Measurements from ENCODE around the gene MAGED2. TPM values are rescaled to one million over a fixed set of nuclear protein-coding genes. Genes with fewer than 3 reads are reported as not detected.

Gene MAGED2
- total RNA-seq, 1 donor from 2014 or later: 247 TPM

- peaks cover 3% of the 10 kb centered on the region for H3K4me1 Mint-ChIP-seq (ENCODE audit: low read depth)
- H3K27ac Mint-ChIP-seq: peak overlapping the region; percentile 76
- no peaks in the 10 kb centered on the region for H3K36me3 Mint-ChIP-seq (ENCODE audit: insufficient read depth)
- H3K9me3 Mint-ChIP-seq (ENCODE audit: low read depth): peaks cover 10% of the 10 kb centered on the region
- peaks cover 2% of the 10 kb centered on the region for H3K27me3 Mint-ChIP-seq
- no peak for TF ChIP-seq CTCF (IDR thresholded peaks at IDR 0.05; ENCODE audit: unreplicated experiment)
- DNase-seq (ENCODE audit: low spot score, unreplicated experiment): no peak
- no peak overlapping the region for H3K4me3 Mint-ChIP-seq (ENCODE audit: low read depth)
These were observed 12.8 kb upstream of the MAGED2 start for GRCh38 chrX:54794795-54795194.

GRCh38 chrX:54798137-54798536, 9.4 kb upstream of the MAGED2 start, which contains the start of gene ITIH6:
Gene ITIH6, minus strand, starts transcription at chrX:54798255. Its CDS starts 45 bp downstream, at chrX:54798210.
- peaks cover 7% of the 10 kb centered on the region for H3K9me3 Mint-ChIP-seq (ENCODE audit: low read depth)
- peaks cover 8% of the 10 kb centered on the region for H3K4me1 Mint-ChIP-seq (ENCODE audit: low read depth)
- H3K27me3 Mint-ChIP-seq: peaks cover 2% of the 10 kb centered on the region
- no peak within 1 kb of the TSS for H3K27ac Mint-ChIP-seq
- no peak for TF ChIP-seq CTCF (IDR thresholded peaks at IDR 0.05; ENCODE audit: unreplicated experiment)
- no peaks in the 10 kb centered on the region for H3K36me3 Mint-ChIP-seq (ENCODE audit: insufficient read depth)
- DNase-seq (ENCODE audit: low spot score, unreplicated experiment): no peak
- H3K4me3 Mint-ChIP-seq (ENCODE audit: low read depth): no peak within 1 kb of the TSS

- Mint-ChIP-seq H3K27ac (no peak overlapping the region), H3K27me3 (peaks cover 2% of the 10 kb centered on the region), H3K36me3 (ENCODE audit: insufficient read depth) (no peaks in the 10 kb centered on the region), H3K4me3 (ENCODE audit: low read depth) (no peak overlapping the region), H3K9me3 (ENCODE audit: low read depth) (peaks cover 7% of the 10 kb centered on the region), H3K4me1 (ENCODE audit: low read depth) (peaks cover 12% of the 10 kb centered on the region)
- no peak for DNase-seq (ENCODE audit: low spot score, unreplicated experiment)
- TF ChIP-seq CTCF (IDR thresholded peaks at IDR 0.05; ENCODE audit: unreplicated experiment): no peak
These were observed 8.5 kb upstream of the MAGED2 start for GRCh38 chrX:54799046-54799445.

- Mint-ChIP-seq H3K4me3 (ENCODE audit: low read depth) (peak overlapping the region; percentile 92), H3K27ac (peak overlapping the region; percentile 99), H3K4me1 (ENCODE audit: low read depth) (peaks cover 13% of the 10 kb centered on the region), H3K9me3 (ENCODE audit: low read depth) (peaks cover 19% of the 10 kb centered on the region), H3K36me3 (ENCODE audit: insufficient read depth) (peaks cover 10% of the 10 kb centered on the region), H3K27me3 (no peaks in the 10 kb centered on the region)
- peak; percentile 61 for DNase-seq (ENCODE audit: low spot score, unreplicated experiment)
- no peak for TF ChIP-seq CTCF (IDR thresholded peaks at IDR 0.05; ENCODE audit: unreplicated experiment)
These were observed 612 bp downstream of the MAGED2 start for GRCh38 chrX:54808109-54808604.

- peaks cover 13% of the 10 kb centered on the region for H3K36me3 Mint-ChIP-seq (ENCODE audit: insufficient read depth)
- H3K4me3 Mint-ChIP-seq (ENCODE audit: low read depth): peak overlapping the region; percentile 92
- H3K27ac Mint-ChIP-seq: peak overlapping the region; percentile 99
- peak; percentile 82 for DNase-seq (ENCODE audit: low spot score, unreplicated experiment)
- H3K4me1 Mint-ChIP-seq (ENCODE audit: low read depth): peaks cover 10% of the 10 kb centered on the region
- peaks cover 19% of the 10 kb centered on the region for H3K9me3 Mint-ChIP-seq (ENCODE audit: low read depth)
- H3K27me3 Mint-ChIP-seq: no peaks in the 10 kb centered on the region
- no peak for TF ChIP-seq CTCF (IDR thresholded peaks at IDR 0.05; ENCODE audit: unreplicated experiment)
These were observed 1.3 kb downstream of the MAGED2 start for GRCh38 chrX:54808605-54809483.
